Hindlimb muscle (tissue), 1 donor: Measurements from ENCODE around the gene HNRNPA2B1. TPM values are rescaled to one million over a fixed set of nuclear protein-coding genes. Genes with fewer than 3 reads are reported as not detected.
"Not testable (repeated sequence)": the region's sequence is repeated elsewhere in the genome, so short reads cannot be mapped to it uniquely, and the experiment has no call there.

Experiments used
- DNase-seq: peaks from one replicate; pipeline ENCODE4 v3.0.0-alpha.2; 2013
- polyA plus RNA-seq: library from polyadenylated mRNA; unstranded; fragments of 120-200 nt; gene quantifications from one replicate; pipeline ENCODE4 v1.2.1, GENCODE V29; 2013; ENCODE audit not compliant: insufficient read length

HNRNPA2B1 gene
- polyA plus RNA-seq, 1 donor: 635 TPM

DNA sequence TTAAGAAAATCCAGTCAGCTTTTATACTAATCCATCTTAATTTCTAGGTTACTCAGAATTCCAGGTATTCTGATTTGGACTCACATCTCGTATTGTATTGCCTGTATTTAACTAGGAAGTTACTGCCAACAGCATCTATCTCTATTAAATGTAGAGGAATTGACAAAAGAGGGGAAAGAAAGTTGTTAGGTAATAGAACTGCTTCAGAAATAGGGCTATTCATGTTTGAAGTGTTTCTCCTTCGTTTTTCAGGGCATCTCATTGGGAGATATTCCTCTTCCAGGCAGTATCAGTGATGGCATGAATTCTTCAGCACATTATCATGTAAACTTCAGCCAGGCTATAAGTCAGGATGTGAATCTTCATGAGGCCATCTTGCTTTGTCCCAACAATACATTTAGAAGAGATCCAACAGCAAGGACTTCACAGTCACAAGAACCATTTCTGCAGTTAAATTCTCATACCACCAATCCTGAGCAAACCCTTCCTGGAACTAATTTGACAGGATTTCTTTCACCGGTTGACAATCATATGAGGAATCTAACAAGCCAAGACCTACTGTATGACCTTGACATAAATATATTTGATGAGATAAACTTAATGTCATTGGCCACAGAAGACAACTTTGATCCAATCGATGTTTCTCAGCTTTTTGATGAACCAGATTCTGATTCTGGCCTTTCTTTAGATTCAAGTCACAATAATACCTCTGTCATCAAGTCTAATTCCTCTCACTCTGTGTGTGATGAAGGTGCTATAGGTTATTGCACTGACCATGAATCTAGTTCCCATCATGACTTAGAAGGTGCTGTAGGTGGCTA, 16.1 kb downstream of the HNRNPA2B1 start:
- not testable (repeated sequence) for DNase-seq

DNA sequence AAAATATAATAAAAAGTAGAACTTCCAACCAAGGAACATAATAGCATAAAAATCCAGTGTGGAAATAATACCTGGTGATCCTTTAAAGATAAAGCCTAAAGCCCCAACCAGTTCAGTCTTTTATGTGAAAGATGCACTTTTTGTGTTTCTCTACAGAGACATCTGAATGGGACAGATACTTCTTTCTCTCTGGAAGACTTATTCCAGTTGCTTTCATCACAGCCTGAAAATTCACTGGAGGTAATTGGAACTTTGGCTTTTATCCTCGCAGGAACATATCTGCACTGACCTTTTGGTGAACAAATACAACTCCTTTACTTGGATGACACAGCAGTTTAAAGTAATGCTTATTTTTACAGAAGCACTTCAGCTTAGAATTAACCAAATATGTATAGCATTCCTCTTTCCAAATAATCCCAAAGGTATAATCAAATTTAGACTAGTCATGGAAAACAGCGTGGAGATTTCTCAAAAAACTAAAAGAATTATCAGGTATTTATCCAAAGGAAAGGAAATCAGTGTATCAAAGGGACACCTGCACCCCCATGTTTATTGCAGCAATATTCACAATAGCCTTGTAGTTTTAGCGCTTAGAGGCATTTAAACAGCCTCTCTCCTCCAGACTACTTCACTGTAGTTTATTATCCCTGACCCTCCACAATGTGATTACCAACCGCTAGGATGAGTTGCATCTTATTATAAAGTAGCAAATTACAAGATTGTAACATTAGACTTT, 16.8 kb downstream of the HNRNPA2B1 start:
- no peak for DNase-seq

DNA sequence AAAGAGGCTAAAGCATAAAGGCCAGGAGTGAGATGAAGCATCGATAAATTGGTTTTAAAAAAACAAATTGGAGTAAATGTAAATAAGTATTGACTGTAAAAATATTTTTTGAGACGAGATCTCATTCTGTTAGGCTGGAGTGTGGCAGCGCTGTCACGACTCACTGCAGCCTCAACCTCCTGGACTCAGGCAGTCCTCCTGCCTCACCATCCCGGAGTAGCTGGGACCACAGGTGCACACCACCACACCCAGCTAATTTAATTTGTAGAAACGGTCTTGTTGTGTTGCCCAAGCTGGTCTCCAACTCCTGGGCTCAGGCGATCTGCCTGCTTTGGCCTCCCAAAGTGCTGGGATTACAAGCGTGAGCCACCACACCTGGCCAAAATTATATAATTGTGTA, 17.8 kb downstream of the HNRNPA2B1 start:
- DNase-seq: no peak

DNA sequence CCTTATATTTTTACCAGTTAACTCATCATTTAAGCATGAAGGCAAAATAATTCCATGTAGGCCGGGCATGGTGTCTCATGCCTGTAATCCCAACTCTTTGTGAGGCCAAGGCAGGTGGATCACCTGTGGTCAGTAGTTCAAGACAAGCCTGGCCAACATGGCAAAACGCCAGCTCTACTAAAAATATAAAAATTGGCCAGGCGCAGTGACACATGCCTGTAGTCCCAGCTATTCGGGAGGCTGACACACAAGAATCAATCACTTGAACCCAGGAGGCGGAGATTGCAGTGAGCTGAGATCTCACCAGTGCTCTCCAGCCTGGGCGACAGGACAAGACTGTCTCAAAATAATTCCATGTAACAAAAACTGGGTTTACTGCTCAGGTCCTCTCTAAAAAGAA, 18.3 kb downstream of the HNRNPA2B1 start:
- no peak for DNase-seq

DNA sequence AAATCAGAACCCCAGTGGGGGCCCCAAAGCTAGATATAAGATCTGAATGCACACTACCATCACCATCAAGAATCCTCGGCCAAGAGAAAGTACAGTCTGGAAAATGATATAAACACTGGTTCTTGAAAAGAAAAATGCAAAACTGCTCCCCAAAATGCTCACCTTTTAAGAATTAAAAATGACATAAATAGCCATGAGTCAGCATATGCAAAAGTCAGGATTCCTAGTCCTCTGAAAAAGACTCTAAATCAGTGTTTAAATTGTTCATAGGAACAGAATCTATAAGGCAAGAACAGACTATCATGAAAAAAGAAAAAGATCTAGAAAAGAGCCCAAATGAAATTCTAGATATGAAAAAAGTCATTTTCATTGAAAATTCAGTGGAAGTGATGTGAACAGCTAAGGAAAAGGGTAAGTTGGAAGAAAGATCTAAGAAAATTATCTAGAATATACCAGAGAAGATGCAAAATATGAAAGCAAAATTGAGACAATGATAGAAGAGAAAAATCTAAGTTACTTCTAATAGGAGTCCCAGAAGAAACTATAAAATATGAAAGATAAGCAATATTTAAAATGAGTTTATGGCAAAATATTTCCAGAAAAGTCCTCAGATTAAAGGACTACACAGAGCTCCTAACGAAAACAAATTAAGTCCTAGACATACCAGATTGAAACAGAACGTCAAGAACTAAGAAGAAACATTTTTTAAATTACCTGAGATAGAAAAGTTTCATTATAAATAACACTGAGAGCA, 18.9 kb downstream of the HNRNPA2B1 start:
- DNase-seq: no peak

DNA sequence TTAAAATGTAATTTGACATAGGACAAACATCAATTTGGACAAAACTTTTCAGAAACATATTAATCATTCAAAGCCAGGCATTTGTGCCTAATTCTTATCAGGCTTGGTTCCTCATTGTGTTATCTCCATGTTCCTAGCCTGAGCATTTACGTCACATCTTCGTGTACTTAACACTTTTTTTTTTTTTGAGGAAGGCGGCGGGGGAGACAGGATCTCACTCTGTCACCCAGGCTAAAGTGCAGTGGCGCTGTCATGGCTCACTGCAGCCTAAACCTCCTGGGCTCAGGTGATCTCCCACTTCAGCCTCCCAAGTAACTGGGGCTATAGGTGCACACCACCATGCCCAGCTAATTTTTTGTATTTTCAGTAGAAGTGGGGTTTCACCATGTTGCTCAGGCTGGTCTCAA, 19.8 kb downstream of the HNRNPA2B1 start:
- DNase-seq: no peak

DNA sequence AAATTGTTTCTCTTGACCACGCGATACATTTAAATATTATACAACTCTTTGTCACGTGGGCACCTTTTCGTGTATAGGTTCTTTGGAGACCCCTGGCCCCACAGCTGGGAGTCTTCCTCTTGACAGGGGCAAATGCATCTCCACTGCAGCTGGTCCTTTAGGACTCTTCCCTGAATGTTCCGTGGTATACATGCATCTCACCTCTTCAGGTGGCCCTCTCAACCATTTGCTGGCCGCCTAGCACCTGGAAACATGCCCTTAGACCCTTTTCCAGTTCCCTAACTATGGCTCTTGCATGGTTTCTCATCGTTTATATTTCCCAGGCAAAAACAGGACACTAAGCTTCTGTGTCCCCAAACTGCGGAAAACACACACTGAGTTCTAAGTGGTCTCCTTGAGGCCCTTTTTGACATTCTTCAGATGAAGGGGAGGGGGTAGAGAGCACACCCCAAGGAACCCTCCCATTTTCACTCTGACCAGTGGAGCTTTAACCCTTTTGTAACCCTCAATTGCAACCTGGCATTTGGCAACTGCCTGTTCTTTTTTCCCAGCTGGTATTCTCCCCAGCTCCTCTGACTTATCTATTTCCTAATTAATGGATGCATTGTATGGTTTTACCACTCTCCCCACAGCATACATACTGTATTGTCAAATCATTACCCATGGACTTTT, 20.6 kb downstream of the HNRNPA2B1 start:
- DNase-seq: no peak

DNA sequence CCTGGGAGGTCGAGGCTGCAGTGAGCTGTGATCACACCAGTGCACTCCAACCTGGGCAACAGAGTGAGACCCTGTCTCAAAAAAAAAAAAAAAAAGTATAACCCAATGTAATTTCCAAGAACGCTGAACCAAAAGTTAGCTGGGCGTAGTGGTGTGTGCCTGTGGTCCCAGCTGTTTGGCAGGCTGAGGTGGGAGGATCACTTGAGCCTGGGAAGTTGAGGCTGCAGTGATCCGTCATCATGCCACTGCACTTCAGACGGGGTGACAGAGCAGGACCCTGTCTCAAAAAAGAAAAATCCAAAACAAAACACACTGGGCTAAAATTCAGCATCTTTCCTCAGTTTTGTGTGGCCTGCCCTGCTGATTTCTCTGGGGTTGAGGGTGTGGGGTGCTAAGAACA, 21.1 kb downstream of the HNRNPA2B1 start:
- DNase-seq: no peak

DNA sequence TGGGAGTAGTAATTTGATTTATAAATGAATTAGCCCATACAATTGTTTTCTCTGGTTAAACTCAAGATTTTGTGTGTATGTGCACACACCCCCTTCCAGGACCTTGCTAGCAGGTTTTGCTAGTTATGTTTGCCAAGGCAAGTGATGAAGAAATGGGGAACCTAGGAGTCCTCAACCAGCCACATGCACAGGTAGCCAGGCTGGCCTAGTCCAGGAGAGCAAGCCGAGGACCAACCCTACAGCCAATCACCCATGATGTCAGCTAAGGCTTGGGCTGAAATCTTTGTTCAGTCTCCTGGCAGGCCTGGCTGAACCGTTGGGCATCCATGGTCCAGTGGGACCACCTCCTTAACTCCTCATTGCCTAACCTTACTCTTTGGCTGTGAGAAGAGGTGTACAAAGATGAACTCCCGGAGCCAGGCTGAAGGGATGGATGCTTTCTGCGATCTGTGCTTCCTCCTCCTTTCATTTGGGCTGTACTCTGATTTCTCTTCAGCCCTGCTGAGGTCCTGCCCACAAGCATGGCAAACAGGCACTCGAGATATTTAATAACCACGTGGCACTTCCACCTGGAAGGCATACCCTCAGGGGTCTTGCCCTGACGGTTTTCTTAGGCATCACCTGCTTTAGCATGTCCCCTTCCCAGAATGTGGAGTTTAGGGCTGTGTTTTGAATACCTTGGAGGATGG, 22.1 kb downstream of the HNRNPA2B1 start:
- DNase-seq: no peak

DNA sequence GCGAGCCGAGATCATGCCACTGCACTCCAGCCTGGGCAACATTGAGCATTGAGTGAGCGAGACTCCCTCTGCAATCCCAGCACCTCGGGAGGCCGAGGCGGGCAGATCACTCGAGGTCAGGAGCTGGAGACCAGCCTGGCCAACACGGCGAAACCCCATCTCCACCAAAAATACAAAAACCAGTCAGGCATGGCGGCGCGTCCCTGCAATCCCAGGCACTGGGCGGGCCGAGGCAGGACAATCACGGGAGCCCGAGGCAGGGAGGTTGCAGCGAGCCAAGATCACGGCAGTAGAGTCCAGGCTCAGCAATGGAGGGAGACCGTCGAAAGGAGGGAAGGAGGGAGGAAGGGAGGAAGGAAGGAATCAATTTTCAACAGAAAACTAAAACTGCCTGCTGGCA, 23.3 kb downstream of the HNRNPA2B1 start:
- not testable (repeated sequence) for DNase-seq

DNA sequence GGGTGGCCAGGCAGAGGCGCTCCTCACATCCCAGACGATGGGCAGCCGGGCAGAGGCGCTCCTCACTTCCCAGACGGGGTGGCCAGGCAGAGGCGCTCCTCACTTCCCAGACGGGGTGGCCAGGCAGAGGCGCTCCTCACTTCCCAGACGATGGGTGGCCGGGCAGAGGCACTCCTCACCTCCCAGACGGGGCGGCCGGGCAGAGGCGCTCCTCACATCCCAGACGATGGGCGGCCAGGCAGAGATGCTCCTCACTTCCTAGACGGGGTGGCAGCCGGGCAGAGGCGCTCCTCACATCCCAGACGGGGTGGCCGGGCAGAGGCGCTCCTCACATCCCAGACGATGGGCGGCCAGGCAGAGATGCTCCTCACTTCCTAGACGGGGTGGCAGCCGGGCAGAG, 23.9 kb downstream of the HNRNPA2B1 start:
- DNase-seq: not testable (repeated sequence)

DNA sequence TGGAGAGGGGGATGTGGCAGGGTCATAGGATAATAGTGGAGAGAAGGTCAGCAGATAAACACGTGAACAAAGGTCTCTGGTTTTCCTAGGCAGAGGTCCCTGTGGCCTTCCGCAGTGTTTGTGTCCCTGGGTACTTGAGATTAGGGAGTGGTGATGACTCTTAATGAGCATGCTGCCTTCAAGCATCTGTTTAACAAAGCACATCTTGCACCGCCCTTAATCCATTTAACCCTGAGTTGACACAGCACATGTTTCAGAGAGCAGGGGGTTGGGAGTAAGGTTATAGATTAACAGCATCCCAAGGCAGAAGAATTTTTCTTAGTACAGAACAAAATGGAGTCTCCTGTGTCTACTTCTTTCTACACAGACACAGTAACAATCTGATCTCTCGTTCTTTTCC, 24.6 kb downstream of the HNRNPA2B1 start:
- not testable (repeated sequence) for DNase-seq

DNA sequence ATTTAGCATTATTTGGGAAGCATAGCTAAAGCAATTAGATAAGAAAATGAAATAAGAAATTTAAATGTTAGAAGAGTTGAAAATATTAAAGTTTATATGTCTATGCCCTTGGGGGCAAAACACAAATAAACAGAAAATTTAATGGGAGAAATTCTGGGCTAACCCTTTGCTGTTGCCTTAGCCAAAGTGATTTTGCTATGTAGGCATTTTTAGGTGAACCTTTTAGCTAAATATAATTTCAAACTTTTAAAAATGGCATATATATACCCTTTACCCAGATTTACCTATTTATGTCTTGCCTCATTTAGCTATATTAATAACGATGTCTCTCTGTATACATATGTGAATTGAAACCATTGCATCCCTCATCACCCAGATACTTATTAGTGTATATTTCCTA, 28.5 kb downstream of the HNRNPA2B1 start:
- DNase-seq: no peak

DNA sequence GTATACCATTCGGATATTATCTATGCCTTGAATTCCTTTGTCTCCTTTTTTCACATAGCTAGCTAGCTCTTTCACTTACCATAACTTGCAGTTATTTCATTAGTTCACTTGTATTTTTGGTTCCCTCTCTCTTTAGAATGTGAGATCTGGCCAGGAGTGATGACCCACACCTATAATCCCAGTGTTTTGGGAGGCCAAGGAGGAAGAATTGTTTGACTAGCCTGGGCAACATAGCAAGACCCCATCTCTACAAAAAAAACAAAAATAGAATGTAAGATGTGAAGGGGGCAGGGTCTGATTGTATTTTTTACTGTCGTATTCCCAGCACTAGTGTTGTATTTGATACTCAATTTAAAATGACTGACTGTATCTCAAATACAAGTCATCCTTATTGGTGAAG, 28.9 kb downstream of the HNRNPA2B1 start:
- no peak for DNase-seq

DNA sequence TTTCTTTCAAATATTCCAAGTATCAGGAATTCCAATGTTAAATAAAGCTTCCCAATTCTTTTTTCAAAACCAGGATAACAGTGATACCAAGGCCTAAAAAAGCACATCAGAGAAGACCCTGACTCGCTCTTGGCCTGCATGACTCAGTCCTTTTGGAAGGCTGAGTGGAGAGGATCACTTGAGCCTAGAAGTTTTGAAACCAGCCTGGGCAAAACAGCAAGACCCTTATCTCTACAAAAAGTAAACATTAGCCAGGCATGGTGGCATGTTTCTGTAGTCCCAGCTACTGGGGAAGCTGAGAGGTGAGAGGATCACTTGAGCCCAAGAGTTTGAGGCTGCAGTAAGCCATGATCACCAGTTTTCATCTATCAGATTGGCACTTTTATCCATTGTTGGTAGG, 29.9 kb downstream of the HNRNPA2B1 start:
- DNase-seq: no peak

DNA sequence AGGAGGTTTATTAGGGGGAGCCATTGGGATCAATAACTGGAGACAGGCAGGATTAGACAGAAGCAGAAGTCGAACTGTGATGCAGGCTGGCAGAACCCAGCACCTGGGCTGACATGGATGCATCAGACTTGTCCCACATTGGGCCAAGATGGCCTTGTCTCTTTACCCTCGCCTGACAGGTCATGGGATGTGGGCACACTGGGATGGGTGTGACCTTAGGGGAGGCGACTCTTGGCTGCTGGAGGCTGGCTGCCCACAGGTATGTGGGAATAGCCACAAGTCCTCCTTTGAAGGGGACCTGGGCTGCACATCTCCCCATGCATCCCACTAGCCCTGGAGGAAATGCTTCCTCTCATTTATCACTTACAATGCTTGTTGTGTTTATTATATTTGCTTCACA, 31.3 kb downstream of the HNRNPA2B1 start:
- no peak for DNase-seq

DNA sequence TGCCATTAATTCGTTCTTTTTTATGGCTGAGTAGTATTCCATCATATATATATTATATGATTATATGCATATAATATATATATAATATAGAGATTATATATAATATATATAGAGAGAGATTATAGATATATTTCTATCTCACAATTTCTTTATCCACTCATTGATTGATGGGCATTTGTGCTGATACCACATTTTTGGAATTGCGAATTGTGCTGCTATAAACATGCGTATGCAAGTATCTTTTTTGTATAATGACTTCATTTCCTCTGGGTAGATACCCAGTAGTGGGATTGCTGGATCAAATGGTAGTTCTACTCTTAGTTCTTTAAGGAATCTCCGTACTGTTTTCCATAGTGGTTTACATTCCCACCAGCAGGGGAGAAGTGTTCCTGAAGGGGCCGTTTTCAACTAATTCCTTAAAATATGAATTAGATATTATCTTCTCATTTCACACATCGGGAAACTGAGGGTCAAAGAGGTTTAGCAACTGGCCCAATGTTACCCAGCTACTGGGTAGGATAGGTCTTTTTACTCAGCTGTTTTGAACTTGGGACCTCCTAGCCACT, 32.0 kb downstream of the HNRNPA2B1 start:
- DNase-seq: no peak

DNA sequence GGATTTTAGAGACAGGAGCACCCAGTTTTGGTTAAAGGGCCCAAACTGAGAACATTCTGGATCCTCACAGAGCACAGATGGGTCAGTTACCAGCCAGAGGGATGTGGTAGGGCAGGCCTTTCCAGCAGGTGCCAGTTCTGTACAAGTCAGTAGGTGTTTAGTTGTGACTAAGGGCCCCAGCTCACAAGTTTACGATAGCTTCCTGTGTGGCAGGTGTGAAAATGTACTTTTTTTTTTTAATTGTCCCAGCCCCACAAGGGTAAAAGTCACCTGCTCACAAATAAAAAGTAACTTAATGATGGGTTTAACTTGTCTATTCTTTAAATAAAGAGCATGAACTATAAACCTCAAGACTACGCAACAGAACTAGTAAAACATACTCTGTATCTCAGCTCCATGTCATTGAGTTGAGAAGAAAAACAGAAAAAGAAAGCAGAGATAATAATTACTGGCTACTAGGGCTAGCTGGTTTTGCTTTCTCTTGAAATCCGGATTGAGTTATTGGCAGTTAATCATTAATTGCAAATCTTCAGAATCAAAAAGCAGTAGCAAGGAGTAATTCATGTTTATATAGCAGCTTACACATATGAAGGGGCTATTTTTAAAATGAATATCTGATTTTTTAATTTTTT, 33.1 kb downstream of the HNRNPA2B1 start:
- DNase-seq: no peak

DNA sequence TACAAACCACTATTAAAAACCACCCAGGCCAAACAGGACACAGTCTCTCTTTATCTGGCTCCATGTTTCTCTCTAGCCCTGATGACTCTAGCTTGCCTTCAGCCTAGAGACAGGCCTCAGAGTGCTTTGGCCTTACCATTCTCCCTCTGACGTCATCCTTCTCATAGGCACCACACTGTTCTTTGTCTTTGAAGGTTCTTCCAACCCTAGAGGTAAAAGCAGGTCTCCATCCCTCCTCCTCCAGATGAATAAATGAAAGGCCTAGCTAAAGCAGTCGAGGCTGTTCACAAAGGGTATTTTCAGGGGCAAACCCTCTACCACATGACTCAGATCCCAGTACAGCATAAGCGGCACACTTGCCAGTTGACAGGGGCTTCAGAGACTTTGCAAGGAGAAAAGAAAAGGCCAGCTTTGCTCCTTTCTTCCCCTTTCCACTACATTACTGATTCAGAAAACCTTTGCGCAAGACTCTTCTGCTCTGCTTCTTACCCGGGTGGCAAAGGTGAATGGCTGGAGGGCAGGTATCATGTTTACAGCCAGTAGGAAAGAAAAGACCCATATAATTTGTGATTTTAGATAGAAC, 33.8 kb downstream of the HNRNPA2B1 start:
- DNase-seq: no peak

DNA sequence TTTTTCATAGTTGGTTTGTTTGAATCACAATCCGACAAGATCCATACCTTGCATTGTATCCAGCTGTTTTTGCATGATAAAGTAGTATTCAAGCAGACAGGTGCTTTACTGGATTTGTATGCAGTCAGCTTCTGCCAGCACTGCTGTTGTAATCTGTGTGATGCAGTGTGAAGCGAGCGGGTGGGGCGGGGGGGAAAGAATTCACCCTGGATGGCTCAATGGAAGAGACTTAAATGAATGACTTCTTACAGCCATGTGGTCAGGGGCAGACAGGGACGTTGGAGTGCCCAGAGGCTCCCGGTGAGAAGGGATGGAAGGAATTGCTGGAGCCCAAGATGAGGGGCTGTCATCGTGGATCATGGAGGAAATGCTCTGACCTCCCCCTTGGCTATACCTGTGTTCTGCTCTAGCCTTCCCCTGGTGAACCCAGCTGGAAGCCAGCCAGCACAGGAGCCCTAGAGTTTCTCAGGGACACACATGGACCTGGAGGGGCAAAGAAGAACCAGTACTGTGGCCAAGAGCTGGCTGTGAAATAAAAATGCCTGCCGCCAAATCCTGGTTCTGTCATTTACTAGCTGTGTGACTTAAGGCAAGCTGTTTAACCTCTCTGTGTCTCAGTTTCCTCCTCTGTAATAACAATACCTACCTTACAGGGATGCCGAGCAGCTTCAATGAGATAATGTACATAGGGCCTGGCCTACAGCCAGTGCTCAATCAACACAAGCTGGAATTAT, 34.4 kb downstream of the HNRNPA2B1 start:
- no peak for DNase-seq
